Loucy (cell line): ENCODE measurements around the gene SUGP2.

Experiments
- CTCF ChIP-seq: fragments of 200-600 bp; sonication (generic); conservative IDR thresholded peaks from 2 replicates; pipeline ENCODE4 v1.5.1; 2014; ENCODE audit warnings: mild to moderate bottlenecking, antibody characterized with exemption, low read length
- EZH2phosphoT487 ChIP-seq: fragments of 200-600 bp; IDR thresholded peaks from 2 replicates; pipeline ENCODE4 v1.6.1; 2018; ENCODE audit warnings: antibody characterized with exemption, mild to moderate bottlenecking, moderate library complexity, borderline replicate concordance

GRCh38 chr19:18985257-18985656, 48.1 kb downstream of the SUGP2 start:
- no peak for TF ChIP-seq CTCF
- TF ChIP-seq EZH2phosphoT487, result no peak
